Suprapubic skin (tissue), 4 donors: ENCODE results near the gene TMEM109. TPM values are rescaled to one million over a fixed set of nuclear protein-coding genes. Genes with fewer than 3 reads are reported as not detected.
A peak's percentile ranks its signal among the peaks of the same experiment; 100 is the strongest.

Source experiments
- DNase-seq, 2 donors: peaks; one replicate each; pipeline ENCODE4 v3.0.0-alpha.2; 2019; ENCODE audit warnings: low spot score in 2 of 2
- H3K27ac ChIP-seq: fragments of 200-600 bp; sonication (generic); one replicate; pipeline ENCODE4 v1.5.1; 2019
- H3K27me3 ChIP-seq: fragments of 200-600 bp; sonication (generic); one replicate; pipeline ENCODE4 v1.5.1; 2019
- H3K36me3 ChIP-seq: fragments of 200-600 bp; sonication (generic); one replicate; pipeline ENCODE4 v1.5.1; 2019
- H3K4me1 ChIP-seq: fragments of 200-600 bp; sonication (generic); one replicate; pipeline ENCODE4 v1.5.1; 2019
- H3K4me3 ChIP-seq: fragments of 200-600 bp; sonication (generic); one replicate; pipeline ENCODE4 v1.5.1; 2019; ENCODE audit warnings: mild to moderate bottlenecking
- H3K9me3 ChIP-seq: fragments of 200-600 bp; sonication (generic); one replicate; pipeline ENCODE4 v1.5.1; 2019
- CTCF ChIP-seq, 2 donors: fragments of 200-600 bp in 1 of 2; fragments of 450-650 bp in 1 of 2; sonication (generic) in 1 of 2; IDR thresholded peaks; one replicate each; pipeline ENCODE4 v1.5.1; 2016 to 2019; ENCODE audit warnings: antibody characterized with exemption in 2 of 2, mild to moderate bottlenecking in 1 of 2, moderate library complexity in 1 of 2
- EP300 ChIP-seq: sonication (generic); formaldehyde crosslinking; IDR thresholded peaks from one replicate; pipeline ENCODE4 v1.6.1; 2017; ENCODE audit warnings: antibody characterized with exemption
- POLR2A ChIP-seq, 2 donors: fragments of 450-650 bp; IDR thresholded peaks; one replicate each; pipeline ENCODE4 v1.6.1; 2017; ENCODE audit warnings: antibody characterized with exemption in 2 of 2, mild to moderate bottlenecking in 2 of 2, moderate library complexity in 2 of 2
- POLR2AphosphoS5 ChIP-seq, 3 donors: sonication (generic); formaldehyde crosslinking; IDR thresholded peaks; one replicate each; pipeline ENCODE4 v1.6.1; 2017; ENCODE audit warnings: antibody characterized with exemption in 3 of 3
- WGBS: methylation state at CpG from one replicate; pipeline ENCODE4 v1.1.5; 2018; 5-methylcytosine and 5-hydroxymethylcytosine counted together
- total RNA-seq, 4 donors: library from RNA; depleted of rRNA; stranded (reverse); fragments of >200 nt; gene quantifications; one replicate each; pipeline ENCODE4 v1.1.0, GENCODE V29; 2016

TMEM109 gene
- total RNA-seq, 4 donors from 2014 or later: 67.4 to 128 (median 110) TPM

- whole genome bisulfite sequencing: 93% methylated on average over 5 of the region's 6 CpGs
- H3K36me3 ChIP-seq: peaks cover 7% of the 10 kb centered on the region
- H3K27me3 ChIP-seq: no peaks in the 10 kb centered on the region
- H3K4me3 ChIP-seq: no peak overlapping the region
- DNase-seq: peak in 1 of 2 donors; percentile 71
- H3K9me3 ChIP-seq: no peaks in the 10 kb centered on the region
- TF ChIP-seq POLR2AphosphoS5 (IDR thresholded peaks at IDR 0.05) (no peak), CTCF (IDR thresholded peaks at IDR 0.05) (no peak), EP300 (no peak), POLR2A (IDR thresholded peaks at IDR 0.05) (no peak)
- H3K4me1 ChIP-seq: peaks cover 6% of the 10 kb centered on the region
- no peak overlapping the region for H3K27ac ChIP-seq
These were observed 41.6 kb upstream of the TMEM109 start for GRCh38 chr11:60872124-60872960.

- WGBS: 65% methylated on average over 15 of the region's 16 CpGs
- H3K27ac ChIP-seq: no peak overlapping the region
- no peaks in the 10 kb centered on the region for H3K27me3 ChIP-seq
These were observed 40.9 kb upstream of the TMEM109 start for GRCh38 chr11:60872961-60873524.

DNA sequence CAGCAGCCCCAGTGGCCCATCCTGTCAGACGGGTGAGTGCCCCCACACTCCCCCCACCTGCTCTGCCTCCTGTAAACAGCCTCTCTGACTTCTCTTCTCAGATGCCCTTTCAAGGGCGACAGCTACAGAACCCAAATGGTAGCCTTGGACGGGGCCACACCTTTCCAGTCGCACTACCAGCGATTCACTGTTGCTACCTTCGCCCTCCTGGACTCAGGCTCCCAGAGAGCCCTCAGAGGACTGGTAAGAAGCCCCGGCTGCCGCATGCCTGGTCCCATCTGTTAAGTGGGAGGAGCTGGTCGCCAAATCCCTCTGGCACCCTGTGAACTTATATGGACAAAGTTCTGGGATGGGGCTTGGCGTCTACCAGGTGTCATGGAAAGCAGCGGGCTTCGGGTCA lies 40.4 kb upstream of the TMEM109 start:
- Histone ChIP-seq H3K4me1 (peaks cover 6% of the 10 kb centered on the region), H3K4me3 (no peak overlapping the region), H3K9me3 (no peaks in the 10 kb centered on the region), H3K36me3 (peaks cover 10% of the 10 kb centered on the region), H3K27ac (no peak overlapping the region), H3K27me3 (no peaks in the 10 kb centered on the region)
- DNase-seq: peak in 1 of 2 donors; percentile 70
- WGBS: 82% methylated on average over 12 of the region's 12 CpGs
- TF ChIP-seq EP300: no peak
- no peak for TF ChIP-seq POLR2A (IDR thresholded peaks at IDR 0.05)
- TF ChIP-seq POLR2AphosphoS5 (IDR thresholded peaks at IDR 0.05): no peak
- TF ChIP-seq CTCF (IDR thresholded peaks at IDR 0.05): no peak

More at GRCh38 chr11:60872961-60873524, 40.9 kb upstream of the TMEM109 start:
- no peak for TF ChIP-seq POLR2AphosphoS5 (IDR thresholded peaks at IDR 0.05)
- no peak for TF ChIP-seq EP300
- no peak for TF ChIP-seq CTCF (IDR thresholded peaks at IDR 0.05)
- TF ChIP-seq POLR2A (IDR thresholded peaks at IDR 0.05): no peak
- Histone ChIP-seq H3K4me1 (peaks cover 6% of the 10 kb centered on the region), H3K36me3 (peaks cover 8% of the 10 kb centered on the region), H3K9me3 (no peaks in the 10 kb centered on the region), H3K4me3 (no peak overlapping the region)
- DNase-seq: peak in 1 of 2 donors; percentile 77

GRCh38 chr11:60874421-60875365 lies 39.3 kb upstream of the TMEM109 start:
- H3K36me3 ChIP-seq: peaks cover 16% of the 10 kb centered on the region
- no peak overlapping the region for H3K27ac ChIP-seq
- WGBS: 86% methylated on average over 9 of the region's 13 CpGs
- H3K4me1 ChIP-seq: peaks cover 6% of the 10 kb centered on the region
- no peaks in the 10 kb centered on the region for H3K9me3 ChIP-seq
- DNase-seq: peak in 1 of 2 donors; percentile 60
- H3K4me3 ChIP-seq: no peak overlapping the region
- TF ChIP-seq CTCF (IDR thresholded peaks at IDR 0.05): no peak
- no peak for TF ChIP-seq POLR2A (IDR thresholded peaks at IDR 0.05)
- TF ChIP-seq EP300: no peak
- no peak for TF ChIP-seq POLR2AphosphoS5 (IDR thresholded peaks at IDR 0.05)
- H3K27me3 ChIP-seq: no peaks in the 10 kb centered on the region
